ENCODE results near the gene LAPTM5.

LAPTM5 gene

DNA sequence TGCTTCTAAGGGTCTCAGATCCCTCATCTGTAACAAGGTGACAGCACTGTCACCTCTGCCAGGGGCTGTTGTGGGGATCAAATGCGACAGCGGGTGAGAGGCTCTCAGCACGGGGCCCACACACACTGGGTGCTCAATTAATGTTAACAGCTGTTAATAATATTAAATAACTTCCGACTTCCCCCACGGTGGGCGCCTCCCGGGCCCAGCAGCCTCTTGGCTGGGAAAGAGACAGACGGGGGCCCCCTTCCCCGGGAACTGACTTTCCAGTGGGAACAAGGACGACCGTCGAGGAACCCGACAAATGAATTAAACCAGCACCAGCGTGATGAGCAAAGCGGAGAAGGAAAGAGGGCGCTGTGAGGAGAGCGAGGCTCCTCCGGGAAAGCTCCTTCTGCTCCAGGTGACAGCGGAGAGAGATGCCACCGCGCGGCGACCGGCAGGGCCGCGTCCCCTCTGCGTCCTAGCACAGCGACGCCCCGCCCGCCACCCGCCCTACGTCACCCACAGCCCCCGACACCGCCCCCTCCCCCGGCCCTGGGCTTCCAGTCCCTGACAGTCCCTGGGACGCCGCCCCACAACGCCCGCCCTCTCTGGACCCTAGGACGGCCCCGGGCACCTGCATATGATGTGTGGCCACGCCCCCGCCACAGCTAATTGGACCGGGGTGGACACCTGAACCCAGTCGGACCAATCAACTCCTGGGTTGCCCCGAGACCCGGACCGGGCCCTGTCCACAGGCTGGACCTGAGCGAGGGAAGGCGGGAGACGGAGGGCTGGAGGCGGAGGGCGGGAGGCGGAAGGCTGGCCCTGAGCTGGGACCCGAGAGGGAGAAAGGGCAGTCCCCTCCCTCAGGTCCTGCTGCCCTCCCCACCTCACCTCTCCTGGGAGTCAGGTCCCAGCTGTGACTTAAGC lies 72.4 kb downstream of the LAPTM5 start:
- Histone ChIP-seq H3K36me3 (ENCODE audit: insufficient read depth, low read length) (no peaks in the 10 kb centered on the region), H3K27ac (ENCODE audit: low read depth, low read length) (peak overlapping the region; percentile 47; the same call in 1 of the 2 replicates), H3K9me3 (ENCODE audit: insufficient read depth, low read depth, low read length) (0 out of 2 replicates have a peak, but pooled peaks cover 4% of the 10 kb centered on the region), H3K4me1 (ENCODE audit: insufficient read depth, low read length) (peaks cover 16% of the 10 kb centered on the region), H3K4me3 (ENCODE audit: low read length) (peak overlapping the region; percentile 59), H3K27me3 (ENCODE audit: insufficient read depth, low read length) (peaks cover 14% of the 10 kb centered on the region), H3K9ac (ENCODE audit: low read depth, low read length) (peak overlapping the region; percentile 42; the same call in 1 of the 2 replicates)
- 2% methylated on average over 53 of the region's 56 CpGs for WGBS

GRCh38 chr1:30684259-30684658 lies 73.3 kb downstream of the LAPTM5 start:
- Histone ChIP-seq H3K36me3 (ENCODE audit: insufficient read depth, low read length) (no peaks in the 10 kb centered on the region), H3K9me3 (ENCODE audit: insufficient read depth, low read depth, low read length) (peaks cover 13% of the 10 kb centered on the region), H3K27ac (ENCODE audit: low read depth, low read length) (no peak overlapping the region), H3K4me1 (ENCODE audit: insufficient read depth, low read length) (peaks cover 10% of the 10 kb centered on the region), H3K27me3 (ENCODE audit: insufficient read depth, low read length) (peaks cover 14% of the 10 kb centered on the region), H3K4me3 (ENCODE audit: low read length) (no peak overlapping the region), H3K9ac (ENCODE audit: low read depth, low read length) (no peak overlapping the region)
- 89% methylated on average over 4 of the region's 4 CpGs for WGBS

DNA sequence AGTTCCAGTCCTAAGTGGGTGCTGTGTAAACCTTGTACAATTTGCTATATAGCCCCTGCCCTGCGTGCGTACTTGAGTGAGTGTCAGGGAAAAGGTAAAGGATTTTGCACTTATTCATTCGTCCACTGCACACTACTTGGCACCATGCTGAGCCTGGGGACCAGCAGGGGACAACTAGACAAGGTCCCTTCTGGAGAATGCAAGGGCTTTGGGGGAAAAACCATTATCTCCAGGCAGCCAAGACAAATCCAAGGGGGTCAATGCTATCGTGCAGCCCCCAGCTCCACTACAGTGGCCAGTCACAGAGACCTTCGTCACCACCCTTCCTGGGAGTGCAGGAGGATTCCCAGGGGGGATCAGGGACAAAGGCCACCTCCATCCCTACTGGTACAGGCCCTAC lies 73.9 kb downstream of the LAPTM5 start:
- no peak overlapping the region for H3K27ac ChIP-seq (ENCODE audit: low read depth, low read length)
- H3K27me3 ChIP-seq (ENCODE audit: insufficient read depth, low read length): peaks cover 14% of the 10 kb centered on the region
- H3K4me3 ChIP-seq (ENCODE audit: low read length): no peak overlapping the region
- peaks cover 16% of the 10 kb centered on the region for H3K9me3 ChIP-seq (ENCODE audit: insufficient read depth, low read depth, low read length)
- WGBS: 90% methylated on average over 5 of the region's 5 CpGs
- no peak overlapping the region for H3K9ac ChIP-seq (ENCODE audit: low read depth, low read length)
- H3K36me3 ChIP-seq (ENCODE audit: insufficient read depth, low read length): no peaks in the 10 kb centered on the region
- H3K4me1 ChIP-seq (ENCODE audit: insufficient read depth, low read length): peaks cover 10% of the 10 kb centered on the region

Data from HUES64 (cell line).